OCI-LY3 (cell line): Measurements from ENCODE around the gene KISS1.

Experiments
- H2AFZ ChIP-seq: fragments of 200-600, 300-600 bp; shearing (Covaris generic); 2 replicates; pipeline ENCODE4 v1.6.0; 2014; ENCODE audit warnings: antibody characterized with exemption, low read depth, low read length
- H3K27ac ChIP-seq: fragments of 200-600, 300-600 bp; sonication (generic); 2 replicates; pipeline ENCODE4 v1.5.1; 2014; ENCODE audit warnings: mild to moderate bottlenecking, low read length, moderate library complexity, mixed read lengths
- H3K27me3 ChIP-seq: fragments of 200-600, 300-600 bp; sonication (generic); 2 replicates; pipeline ENCODE4 v1.6.1; 2014; ENCODE audit warnings: low read depth, low read length, mixed read lengths
- H3K36me3 ChIP-seq: fragments of 200-600, 300-600 bp; sonication (generic); replicated peaks from 2 replicates; pipeline ENCODE3; 2014; ENCODE audit warnings: low read depth, low read length, mixed read lengths
- H3K4me1 ChIP-seq: fragments of 300-600, 200-600 bp; sonication (generic); 2 replicates; pipeline ENCODE4 v1.6.1; 2014; ENCODE audit warnings: low read length, mixed read lengths
- H3K4me2 ChIP-seq: fragments of 200-600, 300-600 bp; sonication (generic); 2 replicates; pipeline ENCODE4 v1.6.1; 2014; ENCODE audit warnings: low read length, mixed read lengths
- H3K4me3 ChIP-seq: fragments of 300-600, 200-600 bp; sonication (generic); 2 replicates; pipeline ENCODE4 v1.5.1; 2014; ENCODE audit warnings: antibody characterized with exemption, mild to moderate bottlenecking, low read length, moderate library complexity
- H3K79me2 ChIP-seq: fragments of 300-600, 200-600 bp; shearing (Covaris generic); 2 replicates; pipeline ENCODE4 v1.6.1; 2014; ENCODE audit warnings: mild to moderate bottlenecking, low read length, mixed read lengths
- H3K9ac ChIP-seq: fragments of 300-600, 200-600 bp; shearing (Covaris generic); 2 replicates; pipeline ENCODE4 v1.6.0; 2014; ENCODE audit warnings: mild to moderate bottlenecking, low read length, moderate library complexity
- H3K9me3 ChIP-seq: fragments of 200-600, 300-600 bp; shearing (Covaris generic); 2 replicates; pipeline ENCODE4 v1.6.1; 2014; ENCODE audit warnings: low read length, mixed read lengths; ENCODE audit not compliant: insufficient read depth
- H4K20me1 ChIP-seq: fragments of 200-600, 300-600 bp; sonication (generic); 2 replicates; pipeline ENCODE4 v1.6.1; 2016; ENCODE audit warnings: low read length, mixed read lengths; ENCODE audit not compliant: insufficient read depth
- CTCF ChIP-seq: fragments of 200-600, 300-600 bp; sonication (generic); IDR thresholded peaks from 2 replicates; pipeline ENCODE4 v1.5.1; 2014; ENCODE audit warnings: antibody characterized with exemption, low read length, low read depth
- EZH2phosphoT487 ChIP-seq: fragments of 200-600 bp; shearing (Covaris generic); IDR thresholded peaks from 2 replicates; pipeline ENCODE4 v1.6.1; 2018; ENCODE audit warnings: antibody characterized with exemption, mixed run types, low read depth

KISS1 gene

GRCh38 chr1:204222006-204222763 lies 25.9 kb upstream of the KISS1 start:
- no peaks in the 10 kb centered on the region for H3K36me3 ChIP-seq
- no peak overlapping the region for H3K27ac ChIP-seq
- no peak overlapping the region for H2AFZ ChIP-seq
- no peak overlapping the region for H3K4me3 ChIP-seq
- H3K27me3 ChIP-seq, result peaks cover 20% of the 10 kb centered on the region
- no peaks in the 10 kb centered on the region for H3K4me1 ChIP-seq
- H3K4me2 ChIP-seq, result no peak overlapping the region
- no peaks in the 10 kb centered on the region for H4K20me1 ChIP-seq
- H3K9ac ChIP-seq, result no peak overlapping the region
- no peaks in the 10 kb centered on the region for H3K79me2 ChIP-seq
- TF ChIP-seq EZH2phosphoT487 (no peak), CTCF (no peak)
- no peaks in the 10 kb centered on the region for H3K9me3 ChIP-seq

GRCh38 chr1:204221271-204221670 lies 25.0 kb upstream of the KISS1 start:
- no peaks in the 10 kb centered on the region for H3K4me1 ChIP-seq
- H3K36me3 ChIP-seq, result no peaks in the 10 kb centered on the region
- H3K27ac ChIP-seq, result no peak overlapping the region
- H3K4me3 ChIP-seq, result no peak overlapping the region
- H3K79me2 ChIP-seq, result no peaks in the 10 kb centered on the region
- H2AFZ ChIP-seq, result no peak overlapping the region
- peaks cover 21% of the 10 kb centered on the region for H3K27me3 ChIP-seq
- no peaks in the 10 kb centered on the region for H4K20me1 ChIP-seq
- H3K4me2 ChIP-seq, result no peak overlapping the region
- no peak overlapping the region for H3K9ac ChIP-seq
- H3K9me3 ChIP-seq, result no peaks in the 10 kb centered on the region
- TF ChIP-seq CTCF, result no peak
- TF ChIP-seq EZH2phosphoT487, result no peak

GRCh38 chr1:204219971-204220616 lies 23.8 kb upstream of the KISS1 start:
- no peak overlapping the region for H3K4me3 ChIP-seq
- H3K9me3 ChIP-seq, result no peaks in the 10 kb centered on the region
- H4K20me1 ChIP-seq, result no peaks in the 10 kb centered on the region
- H3K4me2 ChIP-seq, result no peak overlapping the region
- no peaks in the 10 kb centered on the region for H3K36me3 ChIP-seq
- peaks cover 31% of the 10 kb centered on the region for H3K27me3 ChIP-seq
- no peaks in the 10 kb centered on the region for H3K4me1 ChIP-seq
- no peak for TF ChIP-seq CTCF
- TF ChIP-seq EZH2phosphoT487, result no peak
- no peak overlapping the region for H3K27ac ChIP-seq
- no peak overlapping the region for H3K9ac ChIP-seq
- H2AFZ ChIP-seq, result no peak overlapping the region
- H3K79me2 ChIP-seq, result no peaks in the 10 kb centered on the region

- Histone ChIP-seq H3K36me3 (no peaks in the 10 kb centered on the region), H3K4me1 (no peaks in the 10 kb centered on the region), H3K4me2 (no peak overlapping the region), H3K79me2 (no peaks in the 10 kb centered on the region), H4K20me1 (no peaks in the 10 kb centered on the region), H3K9me3 (no peaks in the 10 kb centered on the region), H3K4me3 (no peak overlapping the region), H3K9ac (no peak overlapping the region), H2AFZ (no peak overlapping the region), H3K27me3 (peaks cover 23% of the 10 kb centered on the region), H3K27ac (no peak overlapping the region)
- TF ChIP-seq EZH2phosphoT487, result no peak
- no peak for TF ChIP-seq CTCF
Observed at GRCh38 chr1:204218552-204218951, 22.3 kb upstream of the KISS1 start.
